Mesodermal cell (in vitro differentiated cells): ENCODE data around the gene COX20.
A peak's percentile ranks its signal among the peaks of the same experiment; 100 is the strongest.

ENCODE experiments used
- H3K27ac ChIP-seq: 2 replicates; pipeline ENCODE4 v1.7.0; 2013; ENCODE audit warnings: mild to moderate bottlenecking, low read depth, low read length, moderate library complexity; ENCODE audit not compliant: severe bottlenecking
- H3K36me3 ChIP-seq: 2 replicates; pipeline ENCODE4 v1.7.1; 2013; ENCODE audit warnings: mild to moderate bottlenecking, low read length, moderate library complexity; ENCODE audit not compliant: control insufficient read depth, insufficient read depth
- H3K4me1 ChIP-seq: one replicate; pipeline ENCODE4 v1.7.1; 2013; ENCODE audit warnings: mild to moderate bottlenecking, low read length; ENCODE audit not compliant: insufficient read depth, control insufficient read depth, poor library complexity, severe bottlenecking
- H3K4me3 ChIP-seq: 2 replicates; pipeline ENCODE4 v1.7.0; 2013; ENCODE audit warnings: low read length, control low read depth, mild to moderate bottlenecking; ENCODE audit not compliant: insufficient read depth, poor library complexity, severe bottlenecking; ENCODE audit errors: extremely low read depth
- H3K9me3 ChIP-seq: 2 replicates; pipeline ENCODE4 v1.7.1; 2013; ENCODE audit warnings: mild to moderate bottlenecking, low read length, moderate library complexity; ENCODE audit not compliant: control insufficient read depth
- WGBS, 2 experiments: methylation state at CpG; one replicate each; pipeline ENCODE4 v1.1.5; 2013; ENCODE audit warnings: missing lambda C conversion rate in 2 of 2; ENCODE audit not compliant: insufficient coverage in 2 of 2; 5-methylcytosine and 5-hydroxymethylcytosine counted together

Gene COX20

DNA sequence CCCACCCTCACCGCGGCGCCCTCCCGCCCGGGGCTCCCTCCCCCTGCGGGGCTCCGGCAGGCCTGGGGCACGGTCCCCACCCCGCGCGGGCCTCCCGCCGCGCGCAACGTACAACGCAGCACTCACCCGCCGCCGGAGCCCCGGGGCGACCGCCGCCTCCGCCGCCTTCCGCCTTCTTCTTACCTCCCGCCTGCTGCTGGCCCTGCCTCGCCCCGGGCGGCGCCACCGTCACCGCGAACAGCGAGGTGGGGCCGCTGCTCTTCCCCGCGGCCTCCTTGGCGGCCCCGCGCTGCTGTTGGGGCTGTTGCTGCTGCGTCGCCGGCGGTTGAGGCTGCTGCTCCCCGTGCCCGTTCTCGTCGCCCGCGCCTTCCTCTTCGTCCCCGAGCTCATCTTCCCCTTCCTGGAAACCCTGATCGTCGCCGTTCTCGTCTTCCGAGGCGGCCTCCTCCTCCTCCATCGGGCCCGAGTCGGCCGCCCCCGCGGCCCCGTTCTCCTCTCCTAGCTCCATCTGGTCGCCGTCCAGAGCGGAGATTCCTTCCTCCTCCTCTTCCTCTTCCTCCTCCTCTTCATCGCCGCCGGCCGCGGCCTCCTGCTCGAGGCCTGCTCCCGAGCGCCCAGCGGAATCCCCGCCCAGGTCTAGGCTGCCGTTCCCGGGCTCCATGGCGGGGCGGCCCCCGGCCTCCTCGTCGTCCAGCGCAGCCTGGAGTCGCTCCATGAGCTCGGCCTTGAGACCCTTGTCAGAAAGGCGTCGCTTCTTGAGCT lies 28.2 kb downstream of the COX20 start:
- peak overlapping the region; percentile 99 for H3K4me3 ChIP-seq
- peak overlapping the region; percentile 97 for H3K27ac ChIP-seq
- H3K4me1 ChIP-seq, result peaks cover 20% of the 10 kb centered on the region
- WGBS, 2 experiments, result 0% methylated on average over 72 to 78 of the region's 92 CpGs
- H3K9me3 ChIP-seq, result no peaks in the 10 kb centered on the region
- H3K36me3 ChIP-seq, result peaks cover 38% of the 10 kb centered on the region

DNA sequence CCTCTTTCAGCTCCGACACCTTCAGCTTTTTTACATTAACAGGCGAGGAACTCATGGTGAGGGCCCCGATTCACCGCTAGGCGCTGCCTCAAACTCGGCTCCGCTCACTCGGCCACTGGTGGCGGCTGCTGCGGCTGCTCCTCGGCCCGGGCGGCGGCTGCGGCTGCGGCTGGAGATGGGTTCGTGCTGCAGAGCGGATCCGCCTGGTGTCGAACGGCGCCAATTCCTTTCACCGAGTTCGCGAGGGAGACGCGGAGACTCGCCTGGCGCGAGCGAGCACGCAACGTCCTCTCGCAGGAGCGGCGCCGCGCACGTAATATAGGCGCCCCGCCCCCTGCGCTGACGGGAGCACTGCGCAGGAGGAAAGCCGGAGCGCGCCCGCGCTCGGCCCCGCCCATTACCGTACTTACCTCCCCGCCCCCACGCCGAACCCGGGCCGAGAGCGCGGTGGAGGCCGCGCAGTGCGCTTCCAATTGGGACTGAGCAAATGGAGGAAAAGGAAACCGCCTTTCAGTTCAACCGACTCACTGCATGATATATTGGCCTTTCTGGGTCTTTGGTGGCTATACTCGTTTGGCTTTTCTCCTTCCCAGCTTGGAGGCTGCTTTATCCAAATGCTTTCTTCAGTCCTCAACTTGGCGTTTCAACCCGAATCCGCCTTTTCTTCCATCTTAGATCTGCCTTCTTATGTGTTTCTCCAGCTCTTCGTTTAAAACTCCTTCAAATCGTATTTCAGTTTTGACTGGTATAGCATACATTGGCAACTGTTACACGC lies 29.0 kb downstream of the COX20 start, which contains the start of gene HNRNPU:
TSS of gene HNRNPU (minus strand) at position 291 of the 775 bp plus-strand sequence. CDS start at position 55, 236 bp downstream.
- peaks cover 31% of the 10 kb centered on the region for H3K36me3 ChIP-seq
- H3K9me3 ChIP-seq, result no peaks in the 10 kb centered on the region
- 0 to 1% methylated on average over 38 to 54 of the region's 71 CpGs for WGBS, 2 experiments
- H3K4me3 ChIP-seq, result peak within 1 kb of the TSS; percentile 99
- peak within 1 kb of the TSS; percentile 97 for H3K27ac ChIP-seq
- peaks cover 19% of the 10 kb centered on the region for H3K4me1 ChIP-seq

DNA sequence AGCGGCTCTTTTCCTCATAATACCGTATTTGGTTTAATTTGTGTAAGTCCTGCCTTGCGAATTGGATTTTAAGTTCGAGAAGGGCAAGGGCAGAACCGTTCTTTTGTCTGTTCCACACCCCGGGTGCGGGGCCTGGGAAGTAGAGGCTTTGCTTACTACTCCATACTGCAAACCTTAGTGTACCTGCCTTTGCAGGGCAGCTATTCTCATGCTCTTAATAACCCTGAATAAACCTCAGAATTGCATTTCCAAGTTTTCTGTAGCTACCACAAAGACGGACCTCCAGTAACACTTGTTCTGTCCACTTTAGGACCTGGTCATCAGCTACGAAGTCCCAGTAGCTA lies 29.5 kb downstream of the COX20 start:
- peak overlapping the region; percentile 97 for H3K27ac ChIP-seq
- peaks cover 25% of the 10 kb centered on the region for H3K36me3 ChIP-seq
- peak overlapping the region; percentile 99 for H3K4me3 ChIP-seq
- 14 to 16% methylated on average over 6 to 8 of the region's 9 CpGs for WGBS, 2 experiments
- peaks cover 13% of the 10 kb centered on the region for H3K4me1 ChIP-seq
- H3K9me3 ChIP-seq, result no peaks in the 10 kb centered on the region

- H3K4me1 ChIP-seq, result peaks cover 7% of the 10 kb centered on the region
- H3K36me3 ChIP-seq, result peaks cover 17% of the 10 kb centered on the region
- H3K27ac ChIP-seq, result peak overlapping the region; percentile 97
- peak overlapping the region; percentile 99 for H3K4me3 ChIP-seq
- no CpG with 5 or more reads among the region's 3 CpGs for WGBS, 2 experiments
- H3K9me3 ChIP-seq, result no peaks in the 10 kb centered on the region
Observed at GRCh38 chr1:244865820-244866219, 30.4 kb downstream of the COX20 start.

- WGBS, 2 experiments, result no CpG with 5 or more reads among the region's 1 CpG
- no peaks in the 10 kb centered on the region for H3K9me3 ChIP-seq
- peak overlapping the region; percentile 2 for H3K27ac ChIP-seq
- no peak overlapping the region for H3K4me3 ChIP-seq
- peaks cover 7% of the 10 kb centered on the region for H3K4me1 ChIP-seq
- H3K36me3 ChIP-seq, result peaks cover 11% of the 10 kb centered on the region
Observed at GRCh38 chr1:244866355-244866754, 30.9 kb downstream of the COX20 start.

DNA sequence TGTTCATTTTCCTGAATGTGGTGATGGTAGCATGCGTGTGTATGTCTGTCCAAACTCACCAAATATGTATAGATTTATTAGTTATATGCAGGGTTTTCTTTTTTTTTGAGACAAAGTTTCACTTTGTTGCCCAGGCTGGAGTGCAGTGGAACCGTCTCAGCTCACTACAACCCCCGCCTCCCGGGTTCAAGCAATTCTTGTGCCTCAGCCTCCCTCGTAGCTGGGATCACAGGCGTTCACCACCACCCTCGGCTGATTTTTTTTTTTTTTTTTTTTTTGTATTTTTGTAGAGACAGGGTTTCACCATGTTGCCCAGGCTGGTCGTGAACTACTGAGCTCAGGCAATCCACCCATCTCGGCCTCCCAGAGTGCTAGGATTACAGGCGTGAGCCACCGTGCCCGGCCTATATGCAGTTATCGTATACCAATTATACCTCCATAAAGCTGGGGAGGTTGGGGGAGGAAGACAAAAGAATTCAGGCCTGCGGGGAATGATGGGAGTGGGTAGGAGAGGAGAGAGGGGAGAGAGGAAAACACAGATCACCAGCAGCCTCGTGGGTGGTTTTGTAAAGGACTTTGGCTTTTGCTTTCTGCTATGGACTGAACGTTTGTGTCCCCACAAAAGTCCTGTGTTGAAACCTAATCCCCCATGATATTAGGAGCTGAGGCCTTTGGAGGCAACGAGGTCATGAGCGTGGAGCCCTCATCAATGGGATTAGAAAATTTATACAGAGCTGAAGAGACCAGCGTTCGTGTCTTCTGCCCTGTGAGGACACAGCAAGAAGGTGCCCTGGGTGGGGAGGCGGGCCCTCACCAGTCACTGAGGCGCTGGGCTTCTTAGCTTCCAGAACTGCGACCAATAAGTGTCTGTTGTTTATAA lies 33.3 kb downstream of the COX20 start:
- no peaks in the 10 kb centered on the region for H3K9me3 ChIP-seq
- H3K4me3 ChIP-seq, result no peak overlapping the region
- H3K4me1 ChIP-seq, result peaks cover 7% of the 10 kb centered on the region
- H3K36me3 ChIP-seq, result no peaks in the 10 kb centered on the region
- WGBS, 2 experiments, result 92% methylated on average over 12 to 13 of the region's 23 CpGs
- no peak overlapping the region for H3K27ac ChIP-seq

DNA sequence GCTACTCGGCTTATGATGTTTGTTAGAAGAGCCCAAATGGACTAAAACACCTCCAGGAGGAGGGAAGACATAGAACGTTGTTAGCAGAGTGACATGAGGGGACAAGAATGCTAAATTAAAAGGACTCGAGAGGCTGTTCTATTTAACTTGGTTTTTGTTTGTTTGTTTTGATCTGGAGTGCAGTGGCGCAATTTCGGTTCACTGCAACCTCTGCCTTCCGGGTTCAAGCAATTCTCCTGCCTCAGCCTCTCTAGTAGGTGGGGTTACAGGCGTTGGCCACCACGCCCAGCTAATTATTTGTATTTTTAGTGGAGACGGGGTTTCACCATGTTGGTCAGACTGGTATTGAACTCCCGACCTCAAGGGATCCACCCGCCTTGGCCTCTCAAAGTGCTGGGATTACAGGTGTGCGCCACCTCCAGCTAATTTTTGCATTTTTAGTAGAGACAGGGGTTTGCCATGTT lies 33.9 kb downstream of the COX20 start:
- Histone ChIP-seq H3K36me3 (no peaks in the 10 kb centered on the region), H3K4me1 (peaks cover 7% of the 10 kb centered on the region), H3K9me3 (no peaks in the 10 kb centered on the region), H3K4me3 (no peak overlapping the region), H3K27ac (no peak overlapping the region)
- WGBS, 2 experiments, result 93 to 95% methylated on average over 7 to 12 of the region's 12 CpGs

GRCh38 chr1:244869950-244870349 lies 34.5 kb downstream of the COX20 start:
- no peaks in the 10 kb centered on the region for H3K9me3 ChIP-seq

GRCh38 chr1:244874974-244875579 lies 39.6 kb downstream of the COX20 start:
- no peaks in the 10 kb centered on the region for H3K36me3 ChIP-seq
- H3K4me3 ChIP-seq, result no peak overlapping the region
- no peaks in the 10 kb centered on the region for H3K4me1 ChIP-seq
- WGBS, 2 experiments, result 31% methylated on average over 4 of the region's 7 CpGs; no CpG with 5 or more reads in 1 of the 2 experiments
- no peak overlapping the region for H3K27ac ChIP-seq
- H3K9me3 ChIP-seq, result no peaks in the 10 kb centered on the region

More at GRCh38 chr1:244869950-244870349, 34.5 kb downstream of the COX20 start:
- WGBS, 2 experiments, result 82% methylated on average over 3 of the region's 4 CpGs; no CpG with 5 or more reads in 1 of the 2 experiments
- H3K4me3 ChIP-seq, result no peak overlapping the region
- no peaks in the 10 kb centered on the region for H3K36me3 ChIP-seq
- no peak overlapping the region for H3K27ac ChIP-seq
- H3K4me1 ChIP-seq, result peaks cover 7% of the 10 kb centered on the region
